HUES6 (cell line): ENCODE measurements around the gene TRPC4AP.

Experiments used
- H3K27ac ChIP-seq: 2 replicates; pipeline ENCODE4 v1.7.0; 2013; ENCODE audit warnings: low read depth, mild to moderate bottlenecking, low read length, inconsistent platforms
- H3K27me3 ChIP-seq: 2 replicates; pipeline ENCODE4 v1.6.1; 2013; ENCODE audit warnings: low read length; ENCODE audit not compliant: control insufficient read depth, insufficient read depth
- H3K36me3 ChIP-seq: 2 replicates; pipeline ENCODE4 v1.6.1; 2013; ENCODE audit warnings: low read length; ENCODE audit not compliant: control insufficient read depth, insufficient read depth
- H3K4me1 ChIP-seq: 2 replicates; pipeline ENCODE4 v1.6.1; 2013; ENCODE audit warnings: low read length; ENCODE audit not compliant: control insufficient read depth, insufficient read depth
- H3K4me3 ChIP-seq: 2 replicates; pipeline ENCODE4 v1.5.1; 2013; ENCODE audit warnings: low read depth, low read length
- H3K9ac ChIP-seq: one replicate; pipeline ENCODE4 v1.6.1; 2013; ENCODE audit warnings: mild to moderate bottlenecking, low read length
- H3K9me3 ChIP-seq: 2 replicates; pipeline ENCODE4 v1.6.1; 2013; ENCODE audit warnings: low read depth, low read length; ENCODE audit not compliant: control insufficient read depth, insufficient read depth

Gene TRPC4AP

GRCh38 chr20:34990231-34990630 is 102.4 kb downstream of the TRPC4AP start:
- H3K9me3 ChIP-seq, result no peaks in the 10 kb centered on the region
- H3K36me3 ChIP-seq, result peaks cover 16% of the 10 kb centered on the region; the same call in 1 of the 2 replicates
- H3K9ac ChIP-seq, result no peak overlapping the region
- no peak overlapping the region for H3K4me3 ChIP-seq
- peaks cover 10% of the 10 kb centered on the region; the same call in 1 of the 2 replicates for H3K27me3 ChIP-seq
- H3K4me1 ChIP-seq, result peaks cover under 1% of the 10 kb centered on the region
- H3K27ac ChIP-seq, result no peak overlapping the region

- H3K27ac ChIP-seq, result no peak overlapping the region
- H3K27me3 ChIP-seq, result peaks cover 13% of the 10 kb centered on the region; the same call in 1 of the 2 replicates
- H3K36me3 ChIP-seq, result peaks cover 11% of the 10 kb centered on the region; the same call in 1 of the 2 replicates
- H3K4me1 ChIP-seq, result peaks cover 6% of the 10 kb centered on the region
- H3K4me3 ChIP-seq, result no peak overlapping the region
- no peak overlapping the region for H3K9ac ChIP-seq
- H3K9me3 ChIP-seq, result no peaks in the 10 kb centered on the region
Observed at GRCh38 chr20:34989670-34990069, 102.9 kb downstream of the TRPC4AP start.

- Histone ChIP-seq H3K9ac (no peak overlapping the region), H3K4me3 (no peak overlapping the region), H3K4me1 (peaks cover 12% of the 10 kb centered on the region), H3K27me3 (peaks cover 13% of the 10 kb centered on the region; the same call in 1 of the 2 replicates), H3K36me3 (peaks cover 10% of the 10 kb centered on the region; the same call in 1 of the 2 replicates), H3K27ac (no peak overlapping the region), H3K9me3 (no peaks in the 10 kb centered on the region)
Observed at GRCh38 chr20:34989118-34989517, 103.5 kb downstream of the TRPC4AP start.

GRCh38 chr20:34988191-34988540 is 104.4 kb downstream of the TRPC4AP start:
- Histone ChIP-seq H3K36me3 (peaks cover 3% of the 10 kb centered on the region; the same call in 1 of the 2 replicates), H3K4me3 (no peak overlapping the region), H3K27ac (no peak overlapping the region), H3K9me3 (no peaks in the 10 kb centered on the region), H3K27me3 (peaks cover 19% of the 10 kb centered on the region), H3K4me1 (peaks cover 21% of the 10 kb centered on the region), H3K9ac (no peak overlapping the region)

GRCh38 chr20:34987288-34988190 is 105.1 kb downstream of the TRPC4AP start:
- Histone ChIP-seq H3K4me1 (peaks cover 26% of the 10 kb centered on the region), H3K9me3 (no peaks in the 10 kb centered on the region), H3K27me3 (peaks cover 21% of the 10 kb centered on the region), H3K9ac (no peak overlapping the region), H3K4me3 (no peak overlapping the region), H3K27ac (no peak overlapping the region), H3K36me3 (no peaks in the 10 kb centered on the region)

GRCh38 chr20:34986311-34987287 is 106.0 kb downstream of the TRPC4AP start:
- no peak overlapping the region for H3K27ac ChIP-seq
- peaks cover 31% of the 10 kb centered on the region for H3K4me1 ChIP-seq
- H3K4me3 ChIP-seq, result no peak overlapping the region
- no peaks in the 10 kb centered on the region for H3K36me3 ChIP-seq
- peaks cover 22% of the 10 kb centered on the region for H3K27me3 ChIP-seq
- H3K9ac ChIP-seq, result no peak overlapping the region
- H3K9me3 ChIP-seq, result no peaks in the 10 kb centered on the region

- H3K36me3 ChIP-seq, result no peaks in the 10 kb centered on the region
- no peak overlapping the region for H3K4me3 ChIP-seq
- no peak overlapping the region for H3K27ac ChIP-seq
- no peak overlapping the region for H3K9ac ChIP-seq
- H3K4me1 ChIP-seq, result peaks cover 38% of the 10 kb centered on the region
- no peaks in the 10 kb centered on the region for H3K9me3 ChIP-seq
- H3K27me3 ChIP-seq, result peaks cover 22% of the 10 kb centered on the region
Observed at GRCh38 chr20:34985461-34986310, 106.9 kb downstream of the TRPC4AP start.

- Histone ChIP-seq H3K4me3 (no peak overlapping the region), H3K9me3 (no peaks in the 10 kb centered on the region), H3K27me3 (peaks cover 22% of the 10 kb centered on the region), H3K27ac (no peak overlapping the region), H3K9ac (no peak overlapping the region), H3K4me1 (peaks cover 45% of the 10 kb centered on the region), H3K36me3 (no peaks in the 10 kb centered on the region)
Observed at GRCh38 chr20:34984756-34985261, 107.8 kb downstream of the TRPC4AP start.

- H3K4me1 ChIP-seq, result peaks cover 49% of the 10 kb centered on the region
- no peak overlapping the region for H3K27ac ChIP-seq
- H3K27me3 ChIP-seq, result peaks cover 22% of the 10 kb centered on the region
- no peak overlapping the region for H3K9ac ChIP-seq
- H3K36me3 ChIP-seq, result no peaks in the 10 kb centered on the region
- no peaks in the 10 kb centered on the region for H3K9me3 ChIP-seq
- H3K4me3 ChIP-seq, result peak overlapping the region; percentile 25
Observed at GRCh38 chr20:34983995-34984735, 108.4 kb downstream of the TRPC4AP start.
